HCT116 (cell line): ENCODE data around the gene FAM200B. TPM values are rescaled to one million over a fixed set of nuclear protein-coding genes. Genes with fewer than 3 reads are reported as not detected.

Experiments
- ATAC-seq: fragments of 200-7000 bp; cut with Tn5 transposase; 2 replicates; pipeline ENCODE4 v1.9.1; 2020; ENCODE audit warnings: mild to moderate bottlenecking, moderate library complexity
- BruUV-seq: library from RNA; stranded (reverse); fragments of 400-500 nt; replicated peaks from 2 replicates; lab custom pipeline; 2021; lab: Mats Ljungman, UMichigan
- CTCF ChIA-PET: fragments of 300-600 bp; sonication (Branson Sonifier 250); formaldehyde crosslinking; loops from one replicate; lab custom pipeline; 2021; ENCODE audit warnings: antibody characterized with exemption; lab: Charles Lee
- POLR2A ChIA-PET: fragments of 300-600, 350-600 bp; sonication (Branson Sonifier 250); formaldehyde crosslinking; loops from one replicate; lab custom pipeline; 2021; ENCODE audit warnings: antibody characterized with exemption; lab: Charles Lee
- RAD21 ChIA-PET, 2 experiments: fragments of 300-600 bp; sonication (Branson Sonifier 250); formaldehyde crosslinking; loops; one replicate each; lab custom pipeline; 2023; ENCODE audit warnings: low total read pairs in 2 of 2; ENCODE audit not compliant: uncharacterized antibody in 2 of 2, unreplicated experiment in 2 of 2, low non-redundant PET in 1 of 2; lab: Charles Lee
- DNase-seq: peaks from one replicate; pipeline ENCODE4 v3.0.0-alpha.2; 2010; ENCODE audit warnings: low read depth, low spot score
- H2AFZ ChIP-seq: fragments of 200-600 bp; shearing (Covaris generic), sonication (generic); 2 replicates; pipeline ENCODE4 v1.6.1; 2017; ENCODE audit warnings: low read depth, mixed run types, mixed read lengths, antibody characterized with exemption, low read length; ENCODE audit not compliant: poor library complexity, severe bottlenecking
- H3K27ac ChIP-seq: 2 replicates; pipeline ENCODE4 v1.5.1; 2012; ENCODE audit warnings: low read depth, low read length
- H3K27me3 ChIP-seq: fragments of 200-600 bp; sonication (generic); 2 replicates; pipeline ENCODE4 v1.6.1; 2016; ENCODE audit warnings: mixed run types, low read length, mixed read lengths; ENCODE audit not compliant: insufficient read depth
- H3K36me3 ChIP-seq, 2 experiments: fragments of 200-500 bp in 1 of 2; fragments of 200-600 bp in 1 of 2; sonication (Bioruptor generic) in 1 of 2; sonication (generic) in 1 of 2; 2 replicates each; pipeline versions ENCODE4 v1.5.1 to v1.6.1; 2014 to 2016; ENCODE audit warnings: low read length in 2 of 2, inconsistent platforms in 1 of 2, mixed read lengths in 1 of 2, mixed run types in 1 of 2; ENCODE audit not compliant: insufficient read depth in 2 of 2, control insufficient read depth in 1 of 2
- H3K4me1 ChIP-seq, 2 experiments: fragments of 200-600 bp in 1 of 2; sonication (generic) in 1 of 2; 2 replicates each; pipeline versions ENCODE4 v1.5.1 to v1.6.1; 2012 to 2017; ENCODE audit warnings: low read length in 2 of 2, inconsistent platforms in 1 of 2, mild to moderate bottlenecking in 1 of 2, mixed read lengths in 1 of 2, mixed run types in 1 of 2, moderate library complexity in 1 of 2; ENCODE audit not compliant: insufficient read depth in 2 of 2, control insufficient read depth in 1 of 2
- H3K4me2 ChIP-seq: fragments of 200-600 bp; sonication (generic); 2 replicates; pipeline ENCODE4 v1.6.1; 2017; ENCODE audit warnings: mixed run types, low read length, mixed read lengths
- H3K4me3 ChIP-seq, 2 experiments: fragments of 200-600 bp in 1 of 2; sonication (generic) in 1 of 2; replicated peaks in 1 of 2; 2 replicates each; pipeline ENCODE4 v1.5.1; 2011 to 2016; ENCODE audit warnings: low read length in 2 of 2, control low read depth in 1 of 2, low read depth in 1 of 2, mild to moderate bottlenecking in 1 of 2, mixed read lengths in 1 of 2, mixed run types in 1 of 2
- H3K79me2 ChIP-seq: fragments of 200-600 bp; sonication (generic); 2 replicates; pipeline ENCODE4 v1.6.1; 2017; ENCODE audit warnings: mild to moderate bottlenecking, mixed run types, low read length, moderate library complexity, mixed read lengths; ENCODE audit not compliant: insufficient read depth
- H3K9ac ChIP-seq: fragments of 200-600 bp; sonication (generic); 2 replicates; pipeline ENCODE4 v1.6.1; 2016; ENCODE audit warnings: low read length, mixed read lengths
- H3K9me2 ChIP-seq: fragments of 200-600 bp; sonication (generic), shearing (Covaris generic); 2 replicates; pipeline ENCODE4 v1.6.1; 2017; ENCODE audit warnings: mixed run types, mild to moderate bottlenecking, moderate library complexity; ENCODE audit not compliant: insufficient read depth
- H3K9me3 ChIP-seq, 2 experiments: fragments of 200-500 bp in 1 of 2; fragments of 200-600 bp in 1 of 2; sonication (Bioruptor generic) in 1 of 2; sonication (generic) in 1 of 2; 2 replicates each; pipeline ENCODE4 v1.6.1; 2014 to 2017; ENCODE audit warnings: low read length in 2 of 2, mixed read lengths in 2 of 2, inconsistent platforms in 1 of 2, low read depth in 1 of 2, mild to moderate bottlenecking in 1 of 2, mixed run types in 1 of 2, moderate library complexity in 1 of 2; ENCODE audit not compliant: control insufficient read depth in 1 of 2, insufficient read depth in 1 of 2
- H4K20me1 ChIP-seq: fragments of 200-600 bp; sonication (generic), shearing (Covaris generic); 2 replicates; pipeline ENCODE4 v1.6.1; 2017; ENCODE audit warnings: mixed run types, mild to moderate bottlenecking, moderate library complexity; ENCODE audit not compliant: insufficient read depth
- CEBPB ChIP-seq: IDR thresholded peaks from 2 replicates; pipeline ENCODE4 v1.6.1; 2012; ENCODE audit warnings: low read depth
- EZH2 ChIP-seq: fragments of 200-600 bp; sonication (generic); IDR thresholded peaks from 2 replicates; pipeline ENCODE4 v1.6.1; 2017; ENCODE audit warnings: antibody characterized with exemption, mixed run types
- FOSL1 ChIP-seq: IDR thresholded peaks from 2 replicates; pipeline ENCODE4 v1.6.1; 2012; ENCODE audit warnings: low read depth
- JUND ChIP-seq: IDR thresholded peaks from 2 replicates; pipeline ENCODE4 v1.6.1; 2012
- POLR2A ChIP-seq: IDR thresholded peaks from 2 replicates; pipeline ENCODE4 v1.7.0; 2011; ENCODE audit warnings: borderline replicate concordance; ENCODE audit not compliant: insufficient read depth, insufficient read length; ENCODE audit errors: extremely low read depth
- TCF7L2 ChIP-seq: IDR thresholded peaks from 2 replicates; pipeline ENCODE4 v1.7.0; 2011; ENCODE audit warnings: borderline replicate concordance, inconsistent platforms; ENCODE audit not compliant: insufficient read depth, insufficient read length; ENCODE audit errors: extremely low read depth
- ZFX ChIP-seq: fragments of 450-650 bp; IDR thresholded peaks from 2 replicates; pipeline ENCODE4 v1.6.1; 2017
- ZNF274 ChIP-seq: fragments of 200-500 bp; sonication (Bioruptor generic); IDR thresholded peaks from 2 replicates; pipeline ENCODE4 v1.6.1; 2014; ENCODE audit warnings: mild to moderate bottlenecking, low read depth, low read length, inconsistent platforms
- intact Hi-C: fragments of 100-400 bp; cut with micrococcal nuclease; formaldehyde crosslinking; loops from 2 replicates; pipeline ENCODE4 v1.10.0; 2022
- total RNA-seq: library from RNA; stranded (reverse); gene quantifications from one replicate; pipeline ENCODE4 v1.2.1, GENCODE V29; 2021; ENCODE audit not compliant: unreplicated experiment
- TF ChIP-seq, protein P1 (sequence below): IDR thresholded peaks from 2 replicates; pipeline ENCODE4 v1.6.1; 2012; ENCODE audit warnings: low read depth
- TF ChIP-seq, protein P2 (sequence below): IDR thresholded peaks from 2 replicates; pipeline ENCODE4 v1.6.1; 2012

FAM200B gene
- total RNA-seq, 1 experiment from 2014 or later, result 26.1 TPM

DNA sequence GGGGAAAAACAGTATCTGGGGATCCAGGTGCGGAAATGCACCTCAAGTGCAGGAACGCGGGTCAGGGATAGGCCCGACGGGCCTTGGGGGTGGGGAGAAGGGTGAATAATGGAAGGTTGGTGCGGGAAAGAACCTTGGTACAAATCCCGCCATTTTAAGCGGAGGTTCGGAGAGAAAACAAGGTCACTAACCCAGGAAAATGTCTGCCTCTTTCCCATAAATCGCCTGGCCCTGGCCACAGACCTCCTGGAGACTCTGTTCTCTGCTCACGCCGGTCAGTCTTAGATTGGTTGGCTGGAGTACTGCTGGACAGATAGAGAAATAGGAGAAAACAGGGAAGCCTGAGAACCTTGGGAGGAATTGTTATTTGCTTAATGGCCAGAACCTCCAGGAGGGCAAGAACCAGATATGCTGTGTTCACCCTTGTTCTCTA is 25.6 kb upstream of the FAM200B start:
- CTCF ChIA-PET, result no interaction called here

More for the DNA sequence above, 25.6 kb upstream of the FAM200B start:
- no peaks in the 10 kb centered on the region for H3K27me3 ChIP-seq
- ChIA-PET RAD21 (no interaction called here), POLR2A (no interaction called here)
- H3K9me3 ChIP-seq, result no peaks in the 10 kb centered on the region
- BruUV-seq, result no TSS peak
- ATAC-seq (no peak), DNase-seq (no peak)
- H3K79me2 ChIP-seq, result peaks cover 36% of the 10 kb centered on the region
- H3K4me3 ChIP-seq, result no peak overlapping the region
- H3K9ac ChIP-seq, result peak overlapping the region; percentile 77; the same call in 1 of the 2 replicates
- peak overlapping the region; percentile 84 for H3K4me2 ChIP-seq
- no peaks in the 10 kb centered on the region for H3K36me3 ChIP-seq
- TF ChIP-seq CEBPB, result no peak
- TF ChIP-seq, protein P1, sequence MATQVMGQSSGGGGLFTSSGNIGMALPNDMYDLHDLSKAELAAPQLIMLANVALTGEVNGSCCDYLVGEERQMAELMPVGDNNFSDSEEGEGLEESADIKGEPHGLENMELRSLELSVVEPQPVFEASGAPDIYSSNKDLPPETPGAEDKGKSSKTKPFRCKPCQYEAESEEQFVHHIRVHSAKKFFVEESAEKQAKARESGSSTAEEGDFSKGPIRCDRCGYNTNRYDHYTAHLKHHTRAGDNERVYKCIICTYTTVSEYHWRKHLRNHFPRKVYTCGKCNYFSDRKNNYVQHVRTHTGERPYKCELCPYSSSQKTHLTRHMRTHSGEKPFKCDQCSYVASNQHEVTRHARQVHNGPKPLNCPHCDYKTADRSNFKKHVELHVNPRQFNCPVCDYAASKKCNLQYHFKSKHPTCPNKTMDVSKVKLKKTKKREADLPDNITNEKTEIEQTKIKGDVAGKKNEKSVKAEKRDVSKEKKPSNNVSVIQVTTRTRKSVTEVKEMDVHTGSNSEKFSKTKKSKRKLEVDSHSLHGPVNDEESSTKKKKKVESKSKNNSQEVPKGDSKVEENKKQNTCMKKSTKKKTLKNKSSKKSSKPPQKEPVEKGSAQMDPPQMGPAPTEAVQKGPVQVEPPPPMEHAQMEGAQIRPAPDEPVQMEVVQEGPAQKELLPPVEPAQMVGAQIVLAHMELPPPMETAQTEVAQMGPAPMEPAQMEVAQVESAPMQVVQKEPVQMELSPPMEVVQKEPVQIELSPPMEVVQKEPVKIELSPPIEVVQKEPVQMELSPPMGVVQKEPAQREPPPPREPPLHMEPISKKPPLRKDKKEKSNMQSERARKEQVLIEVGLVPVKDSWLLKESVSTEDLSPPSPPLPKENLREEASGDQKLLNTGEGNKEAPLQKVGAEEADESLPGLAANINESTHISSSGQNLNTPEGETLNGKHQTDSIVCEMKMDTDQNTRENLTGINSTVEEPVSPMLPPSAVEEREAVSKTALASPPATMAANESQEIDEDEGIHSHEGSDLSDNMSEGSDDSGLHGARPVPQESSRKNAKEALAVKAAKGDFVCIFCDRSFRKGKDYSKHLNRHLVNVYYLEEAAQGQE, result no peak
- no peak for TF ChIP-seq EZH2
- TF ChIP-seq JUND, result no peak
- no peak for TF ChIP-seq ZNF274
- TF ChIP-seq FOSL1, result no peak
- TF ChIP-seq, protein P2, sequence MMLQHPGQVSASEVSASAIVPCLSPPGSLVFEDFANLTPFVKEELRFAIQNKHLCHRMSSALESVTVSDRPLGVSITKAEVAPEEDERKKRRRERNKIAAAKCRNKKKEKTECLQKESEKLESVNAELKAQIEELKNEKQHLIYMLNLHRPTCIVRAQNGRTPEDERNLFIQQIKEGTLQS, result no peak
- TF ChIP-seq TCF7L2, result no peak
- no peak for TF ChIP-seq ZFX
- TF ChIP-seq POLR2A, result no peak
- no peaks in the 10 kb centered on the region for H4K20me1 ChIP-seq
- no peak overlapping the region for H2AFZ ChIP-seq
- peak overlapping the region; percentile 79 for H3K27ac ChIP-seq
- no peaks in the 10 kb centered on the region for H3K9me2 ChIP-seq
- peaks cover 4 to 18% of the 10 kb centered on the region in 2 experiments for H3K4me1 ChIP-seq
- intact Hi-C loops, result no loop called here
